ENCODE data around the gene VAV2.

GRCh38 chr9:133976191-133976861 lies 15.8 kb downstream of the VAV2 start:
- TF ChIP-seq CTCF (IDR thresholded peaks at IDR 0.05) (no peak), POLR2A (IDR thresholded peaks at IDR 0.05) (no peak)
